ENCODE results near the gene OLFM1. TPM values are rescaled to one million over a fixed set of nuclear protein-coding genes. Genes with fewer than 3 reads are reported as not detected.

Gene OLFM1
- total and polyA plus RNA-seq, 7 experiments from 2014 or later, result 0.19 to 2.1 (median 0.87) TPM; not detected in 3

- Histone ChIP-seq H3K9me3 (ENCODE audit: control insufficient read depth in 2 of 3, low read length in 3 of 3) (no peaks in the 10 kb centered on the region), H3K4me1 (ENCODE audit: control insufficient read depth in 2 of 2, insufficient read depth in 2 of 2, low read length in 2 of 2) (no peaks in the 10 kb centered on the region), H3K36me3 (ENCODE audit: control insufficient read depth in 2 of 3, insufficient read depth in 3 of 3, low read length in 3 of 3) (no peaks in the 10 kb centered on the region), H3K27me3 (ENCODE audit: control insufficient read depth in 2 of 2, insufficient read depth in 2 of 2, low read length in 2 of 2) (no peaks in the 10 kb centered on the region), H3K4me3 (ENCODE audit: low read length) (no peak overlapping the region), H3K27ac (ENCODE audit: low read depth, low read length) (no peak overlapping the region)
- ChIA-PET CTCF (interaction anchor here (1.2 kb wide), 1 partner anchor 13 kb away, joined by 6 read pairs; no protein-coding TSS in a partner anchor), POLR2A (no interaction called here)
- H3K9me3 Mint-ChIP-seq, result peaks cover 0 to 2% (median 0%) of the 10 kb centered on the region in 11 donors
- intact Hi-C loops (cut with micrococcal nuclease), result no loop called here
- ATAC-seq (no peak), DNase-seq (no peak)
- no peaks in the 10 kb centered on the region for H3K36me3 Mint-ChIP-seq
- peaks cover 0 to 22% (median 8%) of the 10 kb centered on the region in 5 donors for H3K27me3 Mint-ChIP-seq
- no peak overlapping the region for H3K27ac Mint-ChIP-seq
- H3K4me1 Mint-ChIP-seq, result peaks cover 0 to 6% (median 0%) of the 10 kb centered on the region in 7 donors
- no peak overlapping the region for H3K4me3 Mint-ChIP-seq
Measured at GRCh38 chr9:135043345-135043744, 44.1 kb upstream of the OLFM1 start.

GRCh38 chr9:135045264-135045927 lies 42.1 kb upstream of the OLFM1 start:
- Histone ChIP-seq H3K4me1 (ENCODE audit: control insufficient read depth in 2 of 2, insufficient read depth in 2 of 2, low read length in 2 of 2) (no peaks in the 10 kb centered on the region), H3K27ac (ENCODE audit: low read depth, low read length) (no peak overlapping the region), H3K36me3 (ENCODE audit: control insufficient read depth in 2 of 3, insufficient read depth in 3 of 3, low read length in 3 of 3) (no peaks in the 10 kb centered on the region), H3K27me3 (ENCODE audit: control insufficient read depth in 2 of 2, insufficient read depth in 2 of 2, low read length in 2 of 2) (no peaks in the 10 kb centered on the region), H3K9me3 (ENCODE audit: control insufficient read depth in 2 of 3, low read length in 3 of 3) (no peaks in the 10 kb centered on the region), H3K4me3 (ENCODE audit: low read length) (no peak overlapping the region)
- CTCF ChIA-PET, result no interaction called here
- ATAC-seq (no peak), DNase-seq (no peak)
- H3K4me3 Mint-ChIP-seq, result no peak overlapping the region
- H3K9me3 Mint-ChIP-seq, result peaks cover 0 to 2% (median 0%) of the 10 kb centered on the region in 11 donors
- intact Hi-C loops (cut with micrococcal nuclease), result no loop called here
- H3K36me3 Mint-ChIP-seq, result no peaks in the 10 kb centered on the region
- no peak overlapping the region for H3K27ac Mint-ChIP-seq
- POLR2A ChIA-PET, result no interaction called here
- peaks cover 0 to 22% (median 14%) of the 10 kb centered on the region in 5 donors for H3K27me3 Mint-ChIP-seq
- peaks cover 0 to 6% (median 0%) of the 10 kb centered on the region in 7 donors for H3K4me1 Mint-ChIP-seq

- H3K9me3 Mint-ChIP-seq, result peaks cover 0 to 2% (median 0%) of the 10 kb centered on the region in 11 donors
- H3K9me3 ChIP-seq (ENCODE audit: control insufficient read depth in 2 of 3, low read length in 3 of 3), result no peaks in the 10 kb centered on the region
- intact Hi-C loops (cut with micrococcal nuclease), result no loop called here
- POLR2A ChIA-PET, result no interaction called here
- H3K4me3 ChIP-seq (ENCODE audit: low read length), result no peak overlapping the region
- CTCF ChIA-PET, result no interaction called here
- H3K27ac ChIP-seq (ENCODE audit: low read depth, low read length), result no peak overlapping the region
- no peak overlapping the region for H3K4me3 Mint-ChIP-seq
- peaks cover 0 to 6% (median 0%) of the 10 kb centered on the region in 7 donors for H3K4me1 Mint-ChIP-seq
- H3K27ac Mint-ChIP-seq, result no peak overlapping the region
- ATAC-seq (no peak), DNase-seq (no peak)
- H3K36me3 Mint-ChIP-seq, result no peaks in the 10 kb centered on the region
- peaks cover 0 to 29% (median 19%) of the 10 kb centered on the region in 5 donors for H3K27me3 Mint-ChIP-seq
- no peaks in the 10 kb centered on the region for H3K4me1 ChIP-seq (ENCODE audit: control insufficient read depth in 2 of 2, insufficient read depth in 2 of 2, low read length in 2 of 2)
- H3K27me3 ChIP-seq (ENCODE audit: control insufficient read depth in 2 of 2, insufficient read depth in 2 of 2, low read length in 2 of 2), result no peaks in the 10 kb centered on the region
- no peaks in the 10 kb centered on the region for H3K36me3 ChIP-seq (ENCODE audit: control insufficient read depth in 2 of 3, insufficient read depth in 3 of 3, low read length in 3 of 3)
Measured at GRCh38 chr9:135045928-135046738, 41.3 kb upstream of the OLFM1 start.

- Histone ChIP-seq H3K4me1 (ENCODE audit: control insufficient read depth in 2 of 2, insufficient read depth in 2 of 2, low read length in 2 of 2) (no peaks in the 10 kb centered on the region), H3K4me3 (ENCODE audit: low read length) (no peak overlapping the region), H3K9me3 (ENCODE audit: control insufficient read depth in 2 of 3, low read length in 3 of 3) (no peaks in the 10 kb centered on the region), H3K36me3 (ENCODE audit: control insufficient read depth in 2 of 3, insufficient read depth in 3 of 3, low read length in 3 of 3) (no peaks in the 10 kb centered on the region), H3K27me3 (ENCODE audit: control insufficient read depth in 2 of 2, insufficient read depth in 2 of 2, low read length in 2 of 2) (no peaks in the 10 kb centered on the region), H3K27ac (ENCODE audit: low read depth, low read length) (no peak overlapping the region)
- POLR2A ChIA-PET, result no interaction called here
- ATAC-seq (no peak), DNase-seq (no peak)
- CTCF ChIA-PET, result no interaction called here
- H3K36me3 Mint-ChIP-seq, result no peaks in the 10 kb centered on the region
- H3K9me3 Mint-ChIP-seq, result peaks cover 0 to 4% (median 0%) of the 10 kb centered on the region in 11 donors
- peaks cover 0 to 36% (median 24%) of the 10 kb centered on the region in 5 donors for H3K27me3 Mint-ChIP-seq
- H3K27ac Mint-ChIP-seq, result no peak overlapping the region
- peaks cover 0 to 6% (median 0%) of the 10 kb centered on the region in 7 donors for H3K4me1 Mint-ChIP-seq
- intact Hi-C loops (cut with micrococcal nuclease), result no loop called here
- H3K4me3 Mint-ChIP-seq, result no peak overlapping the region
Measured at GRCh38 chr9:135046739-135047350, 40.6 kb upstream of the OLFM1 start.

GRCh38 chr9:135047521-135047920 lies 39.9 kb upstream of the OLFM1 start:
- no peak overlapping the region for H3K27ac Mint-ChIP-seq
- peaks cover 0 to 41% (median 30%) of the 10 kb centered on the region in 5 donors for H3K27me3 Mint-ChIP-seq
- intact Hi-C loops (cut with micrococcal nuclease), result no loop called here
- ATAC-seq, result no peak
- Histone ChIP-seq H3K4me3 (ENCODE audit: low read length) (no peak overlapping the region), H3K4me1 (ENCODE audit: control insufficient read depth in 2 of 2, insufficient read depth in 2 of 2, low read length in 2 of 2) (no peaks in the 10 kb centered on the region), H3K27ac (ENCODE audit: low read depth, low read length) (no peak overlapping the region), H3K9me3 (ENCODE audit: control insufficient read depth in 2 of 3, low read length in 3 of 3) (no peaks in the 10 kb centered on the region), H3K27me3 (ENCODE audit: control insufficient read depth in 2 of 2, insufficient read depth in 2 of 2, low read length in 2 of 2) (no peaks in the 10 kb centered on the region), H3K36me3 (ENCODE audit: control insufficient read depth in 2 of 3, insufficient read depth in 3 of 3, low read length in 3 of 3) (no peaks in the 10 kb centered on the region)
- ChIA-PET POLR2A (no interaction called here), CTCF (no interaction called here)
- peaks cover 0 to 11% (median 0%) of the 10 kb centered on the region in 11 donors for H3K9me3 Mint-ChIP-seq
- no peaks in the 10 kb centered on the region for H3K36me3 Mint-ChIP-seq
- no peak overlapping the region for H3K4me3 Mint-ChIP-seq
- H3K4me1 Mint-ChIP-seq, result peaks cover 0 to 6% (median 0%) of the 10 kb centered on the region in 7 donors
- DNase-seq, result no peak

DNA sequence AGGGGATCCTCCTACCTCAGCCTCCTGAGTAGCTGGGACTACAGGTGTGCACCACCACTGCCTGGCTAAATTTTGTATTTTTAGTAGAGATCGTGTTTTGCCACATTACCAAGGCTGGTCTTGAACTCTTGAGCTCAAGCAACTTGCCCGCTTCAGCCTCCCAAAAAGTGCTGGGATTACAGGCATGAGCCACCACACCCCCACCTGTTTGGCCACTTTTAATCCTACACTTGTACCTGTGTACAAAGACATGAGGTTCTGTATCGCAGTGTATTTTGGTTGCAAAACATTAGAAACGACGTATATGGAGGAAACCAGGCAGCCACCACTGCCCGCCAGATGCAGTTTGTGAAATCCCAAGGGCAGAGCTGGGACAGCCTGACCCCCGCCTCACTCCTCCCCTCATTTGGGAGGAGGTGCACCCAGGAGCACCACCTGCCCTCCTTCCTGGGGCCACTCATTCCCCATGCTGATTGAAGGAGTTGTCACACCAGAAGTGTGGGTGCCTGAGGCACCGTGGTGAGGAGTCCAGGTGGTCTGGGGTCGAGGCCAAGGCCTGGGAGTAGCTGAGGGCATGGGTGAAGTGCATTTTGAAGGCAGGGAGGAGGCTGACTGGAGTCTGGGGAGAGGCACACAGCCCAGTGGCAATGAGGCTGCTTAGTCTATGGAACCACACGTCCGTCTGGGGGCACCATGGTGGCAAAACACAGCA lies 39.3 kb upstream of the OLFM1 start:
- Histone ChIP-seq H3K27ac (ENCODE audit: low read depth, low read length) (no peak overlapping the region), H3K36me3 (ENCODE audit: control insufficient read depth in 2 of 3, insufficient read depth in 3 of 3, low read length in 3 of 3) (no peaks in the 10 kb centered on the region), H3K9me3 (ENCODE audit: control insufficient read depth in 2 of 3, low read length in 3 of 3) (no peaks in the 10 kb centered on the region), H3K4me3 (ENCODE audit: low read length) (no peak overlapping the region), H3K4me1 (ENCODE audit: control insufficient read depth in 2 of 2, insufficient read depth in 2 of 2, low read length in 2 of 2) (no peaks in the 10 kb centered on the region), H3K27me3 (ENCODE audit: control insufficient read depth in 2 of 2, insufficient read depth in 2 of 2, low read length in 2 of 2) (no peaks in the 10 kb centered on the region)
- Mint-ChIP-seq H3K9me3 (peaks cover 0 to 12% (median 0%) of the 10 kb centered on the region in 11 donors), H3K36me3 (no peaks in the 10 kb centered on the region), H3K27ac (peak overlapping the region in 1 of 9 donors; percentile 62), H3K27me3 (peaks cover 0 to 48% (median 32%) of the 10 kb centered on the region in 5 donors), H3K4me3 (no peak overlapping the region), H3K4me1 (peaks cover 0 to 6% (median 0%) of the 10 kb centered on the region in 7 donors)
- ChIA-PET CTCF (no interaction called here), POLR2A (no interaction called here)
- ATAC-seq (no peak), DNase-seq (no peak)
- intact Hi-C loops (cut with micrococcal nuclease), result no loop called here

Measured in naive thymus-derived CD4-positive, alpha-beta T cell (primary cell).